ENCODE data around the gene SKAP2. TPM values are rescaled to one million over a fixed set of nuclear protein-coding genes. Genes with fewer than 3 reads are reported as not detected.
"Not testable (repeated sequence)": the region's sequence is repeated elsewhere in the genome, so short reads cannot be mapped to it uniquely, and the experiment has no call there.

Gene SKAP2
- total RNA-seq, 1 experiment from 2014 or later: 30.7 TPM

DNA sequence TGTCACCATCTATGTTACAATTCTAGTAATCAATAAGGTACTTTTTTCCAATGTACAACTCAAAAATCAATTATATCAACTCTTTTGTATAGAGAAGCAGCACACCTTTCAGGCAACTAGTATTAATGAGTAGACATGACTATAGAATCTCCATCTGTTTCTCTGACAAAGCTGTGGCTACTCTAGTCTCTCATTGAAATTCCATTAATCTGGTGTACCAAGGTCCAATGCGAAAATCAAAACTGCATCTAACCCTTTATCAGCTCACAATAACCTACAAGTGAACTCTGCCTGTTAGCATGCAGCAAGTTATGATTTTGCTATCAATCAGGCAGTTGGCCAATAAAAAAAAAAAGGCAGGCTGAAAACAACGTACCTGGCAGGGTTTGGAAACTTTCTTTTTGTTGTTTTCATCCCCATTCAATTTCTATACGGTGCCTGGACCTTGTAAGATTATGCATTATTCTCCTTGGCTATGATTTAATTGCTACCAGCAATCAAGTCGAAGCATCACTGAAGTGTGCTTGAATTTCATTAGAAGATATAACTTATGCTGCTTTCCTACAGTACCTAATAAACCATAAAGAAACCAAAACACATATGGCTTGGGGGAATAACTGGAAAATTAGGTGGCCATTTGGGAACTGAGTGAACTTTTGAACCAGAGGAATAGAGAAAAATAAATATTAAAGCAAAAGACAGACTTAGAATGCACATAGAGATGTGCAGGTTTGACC lies 23.2 kb downstream of the SKAP2 start:
- CTCF ChIA-PET: no interaction called here
- Histone ChIP-seq H3K79me2 (ENCODE audit: insufficient read depth, low read length) (no peaks in the 10 kb centered on the region), H3K9me3 (ENCODE audit: control insufficient read depth in 1 of 2, insufficient read depth in 1 of 2, low read depth in 1 of 2, low read length in 2 of 2) (no peaks in the 10 kb centered on the region), H3K9me2 (ENCODE audit: insufficient read depth) (no peaks in the 10 kb centered on the region), H3K27me3 (ENCODE audit: insufficient read depth, low read length) (no peaks in the 10 kb centered on the region), H4K20me1 (ENCODE audit: insufficient read depth) (no peaks in the 10 kb centered on the region), H3K4me3 (replicated peaks in 1 of 2; ENCODE audit: low read depth in 1 of 2, low read length in 2 of 2) (no peak overlapping the region), H3K36me3 (ENCODE audit: control insufficient read depth in 1 of 2, insufficient read depth in 2 of 2, low read length in 2 of 2) (no peaks in the 10 kb centered on the region), H3K27ac (ENCODE audit: low read depth, low read length) (no peak overlapping the region), H3K4me2 (ENCODE audit: low read length) (no peak overlapping the region), H3K4me1 (ENCODE audit: control insufficient read depth in 1 of 2, insufficient read depth in 2 of 2, low read length in 2 of 2) (no peaks in the 10 kb centered on the region), H2AFZ (ENCODE audit: low read depth, low read length, poor library complexity, severe bottlenecking) (no peak overlapping the region), H3K9ac (ENCODE audit: low read length) (no peak overlapping the region)
- intact Hi-C loops (cut with micrococcal nuclease): no loop called here
- TF ChIP-seq POLR2AphosphoS5 (IDR thresholded peaks at IDR 0.05; ENCODE audit: low read depth, low read length): no peak
- TF ChIP-seq, protein P1, sequence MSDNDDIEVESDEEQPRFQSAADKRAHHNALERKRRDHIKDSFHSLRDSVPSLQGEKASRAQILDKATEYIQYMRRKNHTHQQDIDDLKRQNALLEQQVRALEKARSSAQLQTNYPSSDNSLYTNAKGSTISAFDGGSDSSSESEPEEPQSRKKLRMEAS (IDR thresholded peaks at IDR 0.05): no peak
- no peak for TF ChIP-seq ELF1 (IDR thresholded peaks at IDR 0.05; ENCODE audit: borderline replicate concordance, low read depth)
- no peak for TF ChIP-seq EZH2 (IDR thresholded peaks at IDR 0.05)
- TF ChIP-seq ZFX (IDR thresholded peaks at IDR 0.05): no peak
- no peak for TF ChIP-seq POLR2A (IDR thresholded peaks at IDR 0.05; ENCODE audit: borderline replicate concordance, extremely low read depth, insufficient read depth, insufficient read length)
- TF ChIP-seq SRF (IDR thresholded peaks at IDR 0.05; ENCODE audit: low read depth): no peak
- no peak for TF ChIP-seq JUND (IDR thresholded peaks at IDR 0.05)
- no peak for TF ChIP-seq CBX3 (IDR thresholded peaks at IDR 0.05; ENCODE audit: low read depth)
- TF ChIP-seq SIN3A (IDR thresholded peaks at IDR 0.05; ENCODE audit: low read depth): no peak
- TF ChIP-seq RAD21 (IDR thresholded peaks at IDR 0.05; ENCODE audit: low read depth): no peak
- no peak for TF ChIP-seq SP1 (IDR thresholded peaks at IDR 0.05; ENCODE audit: low read depth)
- no peak for TF ChIP-seq FOSL1 (IDR thresholded peaks at IDR 0.05; ENCODE audit: low read depth)
- TF ChIP-seq ZNF274 (IDR thresholded peaks at IDR 0.05; ENCODE audit: low read depth, low read length): no peak
- RAD21 ChIA-PET (ENCODE audit: low non-redundant PET in 1 of 2, low total read pairs in 2 of 2, uncharacterized antibody in 2 of 2, unreplicated experiment in 2 of 2): no interaction called here
- BruUV-seq (replicated peaks): no TSS peak
- no peak for ATAC-seq
- no peak for DNase-seq (ENCODE audit: low read depth, low spot score)
- POLR2A ChIA-PET: no interaction called here

DNA sequence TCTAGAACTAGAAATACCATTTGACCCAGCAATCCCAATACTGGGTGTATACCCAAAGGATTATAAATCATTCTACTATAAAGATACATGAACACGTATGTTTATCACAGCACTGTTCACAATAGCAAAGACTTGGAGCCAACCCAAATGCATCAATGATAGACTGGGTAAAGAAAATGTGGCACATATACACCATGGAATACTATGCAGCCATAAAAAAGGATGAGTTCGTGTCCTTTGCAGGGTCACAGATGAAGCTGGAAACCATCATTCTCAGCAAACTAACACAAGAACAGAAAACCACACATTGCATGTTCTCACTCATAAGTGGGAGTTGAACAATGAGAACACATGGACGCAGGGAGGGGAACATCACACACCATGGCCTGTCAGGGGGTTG lies 27.6 kb downstream of the SKAP2 start:
- POLR2A ChIA-PET; RAD21 ChIA-PET (ENCODE audit: low non-redundant PET in 1 of 2, low total read pairs in 2 of 2, uncharacterized antibody in 2 of 2, unreplicated experiment in 2 of 2); H3K36me3 ChIP-seq (ENCODE audit: control insufficient read depth in 1 of 2, insufficient read depth in 2 of 2, low read length in 2 of 2); H3K4me2 ChIP-seq (ENCODE audit: low read length); H3K9ac ChIP-seq (ENCODE audit: low read length); H4K20me1 ChIP-seq (ENCODE audit: insufficient read depth); ATAC-seq; intact Hi-C loops (cut with micrococcal nuclease); H3K27me3 ChIP-seq (ENCODE audit: insufficient read depth, low read length); H2AFZ ChIP-seq (ENCODE audit: low read depth, low read length, poor library complexity, severe bottlenecking); BruUV-seq (replicated peaks); H3K79me2 ChIP-seq (ENCODE audit: insufficient read depth, low read length); H3K4me1 ChIP-seq (ENCODE audit: control insufficient read depth in 1 of 2, insufficient read depth in 2 of 2, low read length in 2 of 2); H3K9me2 ChIP-seq (ENCODE audit: insufficient read depth); H3K4me3 ChIP-seq (replicated peaks in 1 of 2; ENCODE audit: low read depth in 1 of 2, low read length in 2 of 2); H3K9me3 ChIP-seq (ENCODE audit: control insufficient read depth in 1 of 2, insufficient read depth in 1 of 2, low read depth in 1 of 2, low read length in 2 of 2); DNase-seq (ENCODE audit: low read depth, low spot score); CTCF ChIA-PET; H3K27ac ChIP-seq (ENCODE audit: low read depth, low read length): not testable (repeated sequence)
